Stimulated activated CD4-positive, alpha-beta T cell treated with anti-CD3 and anti-CD28 coated beads, TNF-alpha, amount 100 ng/mL, for 24 hours (primary cell): ENCODE measurements around the gene FAF1.

Experiments used
- DNase-seq, 3 experiments: peaks; one replicate each; pipeline ENCODE4 v3.0.0-alpha.2; 2020; ENCODE audit warnings: low read depth in 3 of 3

FAF1 gene

GRCh38 chr1:50701706-50702317 lies 258.3 kb downstream of the FAF1 start:
- no peak for DNase-seq

GRCh38 chr1:50700621-50701020 lies 259.4 kb downstream of the FAF1 start:
- DNase-seq, result no peak

- DNase-seq, result no peak
Observed at GRCh38 chr1:50700214-50700613, 259.9 kb downstream of the FAF1 start.

GRCh38 chr1:50699795-50700194 lies 260.3 kb downstream of the FAF1 start:
- no peak for DNase-seq

DNA sequence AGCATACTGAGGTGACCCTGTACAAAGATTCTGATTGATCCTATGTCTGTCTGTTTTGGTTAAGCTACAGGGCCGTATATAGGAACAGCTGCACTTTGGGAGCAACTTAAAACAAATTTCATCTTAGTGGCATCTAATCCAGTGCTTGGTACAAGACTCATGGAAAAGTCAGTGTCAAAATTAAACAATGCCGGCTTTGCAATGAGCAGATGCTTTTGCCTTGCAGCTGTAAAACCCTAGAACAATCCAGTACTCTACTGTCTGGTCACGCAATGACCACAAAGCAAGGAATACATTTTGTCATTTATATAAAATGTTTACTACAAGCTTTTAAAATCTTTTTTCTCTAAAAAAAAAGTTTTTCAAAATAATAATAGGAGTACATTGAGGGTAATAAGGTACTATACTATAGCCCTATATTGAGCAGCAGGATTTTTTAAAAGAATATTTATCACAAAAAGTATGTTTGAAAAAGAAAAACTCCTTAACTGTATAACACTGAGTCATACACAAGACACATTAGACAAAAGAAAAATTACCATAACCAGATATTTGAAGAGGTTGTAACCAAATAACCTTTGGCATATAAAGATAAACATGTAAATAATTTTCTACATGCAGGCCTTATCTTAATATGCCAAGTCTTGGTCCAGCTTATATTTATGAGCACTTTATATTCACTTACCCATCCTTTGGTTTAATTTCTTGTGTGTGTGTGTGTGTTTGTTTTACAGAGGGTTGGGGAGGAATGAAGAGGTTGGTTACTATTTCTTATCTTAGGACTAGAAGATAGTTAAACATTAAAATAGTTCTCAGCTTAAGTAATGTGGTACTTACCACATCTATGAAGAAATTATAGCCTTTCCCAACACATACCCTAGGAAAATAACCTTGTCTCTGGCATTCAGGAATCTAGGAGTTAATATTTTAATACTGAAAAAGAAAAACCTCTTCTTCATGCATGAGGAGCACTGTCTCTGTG lies 262.3 kb downstream of the FAF1 start:
- DNase-seq, result no peak

- DNase-seq, result no peak
Observed at GRCh38 chr1:50693829-50694228, 266.2 kb downstream of the FAF1 start.

DNA sequence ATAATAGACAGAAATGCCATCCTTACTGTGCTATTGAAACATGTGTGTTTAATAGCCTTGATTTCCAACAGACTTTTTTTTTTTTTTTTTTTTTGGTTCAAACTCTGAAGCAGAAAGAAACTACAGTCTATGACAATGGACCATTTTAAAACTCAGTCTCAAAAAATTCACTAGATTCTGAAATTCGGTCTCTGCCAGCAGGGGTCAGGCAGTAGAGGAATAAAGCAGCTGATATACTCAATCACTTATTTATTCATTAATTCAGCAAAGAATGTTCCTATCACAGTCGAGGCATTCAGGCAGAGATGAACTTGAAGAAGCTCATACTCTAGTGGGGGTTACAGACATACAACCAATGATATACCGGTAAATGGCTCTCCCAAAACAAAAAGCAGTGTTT lies 275.9 kb downstream of the FAF1 start:
- no peak for DNase-seq

GRCh38 chr1:50681931-50682330 lies 278.1 kb downstream of the FAF1 start:
- no peak for DNase-seq

- no peak for DNase-seq
Observed at GRCh38 chr1:50667710-50668356, 292.2 kb downstream of the FAF1 start.

DNA sequence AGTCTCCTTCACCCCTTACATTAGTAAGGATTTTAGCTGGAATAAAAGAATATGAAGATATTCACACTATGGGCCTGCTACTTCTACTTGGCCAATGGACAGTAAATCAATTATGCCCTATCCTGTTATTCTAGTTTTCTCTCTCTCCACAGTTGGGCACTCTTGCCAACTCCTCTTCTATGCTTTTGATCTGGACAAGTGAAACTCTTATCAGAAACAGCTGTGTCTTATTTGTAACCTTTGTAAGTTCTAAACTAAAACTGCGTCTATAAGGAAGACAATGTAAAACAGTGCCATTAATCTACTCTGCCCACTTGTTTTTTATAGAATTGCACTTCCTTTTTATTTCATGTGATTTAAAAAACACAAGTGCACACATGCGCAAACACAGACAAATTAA lies 292.8 kb downstream of the FAF1 start:
- DNase-seq, result no peak

DNA sequence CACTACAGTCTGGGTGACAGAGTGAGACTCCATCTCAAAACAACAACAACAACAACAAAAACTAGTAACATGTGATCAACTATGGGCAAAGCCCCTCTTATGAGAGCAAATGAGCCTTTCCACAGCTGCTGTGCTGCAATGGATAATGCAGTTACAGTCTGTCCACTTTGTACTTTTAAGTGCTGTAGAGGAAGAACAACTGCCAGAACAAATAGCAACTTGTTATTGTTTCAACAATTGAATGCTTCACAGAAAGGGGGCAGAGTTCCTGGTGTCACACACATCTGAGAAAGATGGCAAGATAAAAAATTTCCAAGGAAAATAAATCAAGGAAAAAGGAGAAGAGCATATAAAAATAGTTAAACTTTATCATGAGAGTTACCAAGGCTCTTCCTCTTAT lies 293.2 kb downstream of the FAF1 start:
- DNase-seq, result no peak

DNA sequence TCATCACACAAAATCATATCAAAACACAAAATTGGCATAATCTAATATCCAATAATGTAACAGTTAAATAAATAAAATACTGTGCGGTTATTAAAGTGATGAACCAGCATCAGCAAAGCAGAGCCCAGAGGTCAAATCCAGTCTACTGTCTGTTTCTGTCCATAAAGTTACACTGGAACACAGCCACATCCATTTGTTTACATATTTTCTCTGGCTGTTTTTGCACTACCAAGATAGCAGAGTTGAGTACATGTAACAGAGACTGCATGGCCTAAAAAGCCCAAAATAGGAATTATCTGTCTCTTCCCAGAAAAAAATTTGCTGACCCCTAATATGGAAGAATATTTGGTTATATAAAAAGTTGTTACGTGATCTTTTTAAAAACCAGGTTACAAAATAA lies 294.7 kb downstream of the FAF1 start:
- DNase-seq, result no peak

GRCh38 chr1:50661626-50662025 lies 298.4 kb downstream of the FAF1 start:
- DNase-seq, result no peak

GRCh38 chr1:50659107-50659662 lies 300.9 kb downstream of the FAF1 start:
- no peak for DNase-seq

GRCh38 chr1:50658459-50659076 lies 301.5 kb downstream of the FAF1 start:
- no peak for DNase-seq

- no peak for DNase-seq
Observed at GRCh38 chr1:50656931-50657330, 303.1 kb downstream of the FAF1 start.

DNA sequence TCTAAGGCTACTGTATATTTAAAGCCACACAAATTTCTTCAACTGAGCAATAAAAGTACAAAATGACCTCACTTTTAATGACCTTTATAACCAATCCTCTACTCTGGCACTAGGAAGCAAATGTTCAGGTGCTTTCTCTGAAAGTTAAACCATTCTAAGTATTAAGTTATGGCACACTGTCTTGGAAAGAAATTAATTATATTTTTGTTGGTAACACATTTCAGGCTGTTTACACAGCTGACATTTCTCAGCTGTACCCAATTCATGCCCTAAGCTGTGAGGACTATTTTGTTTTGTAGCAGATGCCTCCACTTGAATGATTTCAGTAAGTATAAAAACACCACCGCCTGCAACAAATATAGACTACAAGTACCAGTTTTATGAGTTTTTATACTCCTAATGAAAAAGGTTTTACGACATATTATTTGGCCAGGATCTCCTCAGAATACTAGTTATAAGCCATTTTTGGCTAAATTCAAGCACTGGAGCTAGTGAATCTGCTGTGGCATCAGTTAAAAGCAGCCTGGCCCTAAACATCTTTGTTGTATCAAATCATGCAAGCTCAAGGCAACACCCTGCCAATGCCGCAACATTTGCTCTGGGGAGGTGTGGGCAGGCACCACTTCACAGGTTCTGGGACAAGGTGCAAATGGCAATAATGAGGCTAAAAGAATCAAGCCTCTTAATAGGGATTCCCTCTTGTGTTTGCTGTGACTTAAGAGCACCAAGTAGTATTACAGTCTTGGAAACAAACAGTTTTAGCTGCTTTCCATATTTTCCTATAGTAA lies 308.4 kb downstream of the FAF1 start:
- DNase-seq, result no peak

DNA sequence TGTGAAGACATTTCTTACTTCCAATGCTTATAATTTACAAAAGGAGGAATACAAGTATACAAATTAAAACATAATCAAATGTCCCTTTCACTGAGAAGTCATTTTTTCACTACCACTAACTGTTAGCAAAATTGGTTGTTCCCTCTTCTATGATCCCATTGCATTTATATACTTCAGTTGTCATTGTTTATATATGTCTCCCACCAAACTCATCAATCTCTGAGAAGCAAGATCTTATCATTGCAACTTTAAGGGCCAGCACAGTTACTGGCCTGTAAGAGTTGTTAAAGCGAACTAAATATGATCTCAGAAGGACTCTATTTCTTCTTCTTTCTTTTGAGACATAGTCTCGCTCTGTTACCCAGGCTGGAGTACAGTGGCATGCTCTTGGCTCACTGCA lies 313.5 kb downstream of the FAF1 start:
- no peak for DNase-seq

DNA sequence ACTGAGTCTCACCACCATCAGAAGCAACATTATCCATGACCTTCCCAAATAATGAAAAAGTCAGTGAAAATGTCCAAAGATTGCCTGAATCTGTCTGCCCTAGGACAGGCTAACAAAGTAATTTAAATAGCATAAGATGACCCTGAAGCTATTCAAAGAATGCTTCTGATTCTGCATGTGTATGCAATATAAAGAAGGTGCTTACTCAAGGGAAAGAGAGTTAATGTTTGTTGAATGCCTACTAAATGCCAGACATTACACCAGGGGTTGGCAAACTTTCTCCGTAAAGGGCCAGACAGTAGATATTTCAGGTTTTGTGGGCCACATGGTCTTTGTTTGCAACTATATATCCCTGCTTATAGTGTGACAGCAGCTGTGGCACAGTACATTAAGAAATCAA lies 314.9 kb downstream of the FAF1 start:
- no peak for DNase-seq

DNA sequence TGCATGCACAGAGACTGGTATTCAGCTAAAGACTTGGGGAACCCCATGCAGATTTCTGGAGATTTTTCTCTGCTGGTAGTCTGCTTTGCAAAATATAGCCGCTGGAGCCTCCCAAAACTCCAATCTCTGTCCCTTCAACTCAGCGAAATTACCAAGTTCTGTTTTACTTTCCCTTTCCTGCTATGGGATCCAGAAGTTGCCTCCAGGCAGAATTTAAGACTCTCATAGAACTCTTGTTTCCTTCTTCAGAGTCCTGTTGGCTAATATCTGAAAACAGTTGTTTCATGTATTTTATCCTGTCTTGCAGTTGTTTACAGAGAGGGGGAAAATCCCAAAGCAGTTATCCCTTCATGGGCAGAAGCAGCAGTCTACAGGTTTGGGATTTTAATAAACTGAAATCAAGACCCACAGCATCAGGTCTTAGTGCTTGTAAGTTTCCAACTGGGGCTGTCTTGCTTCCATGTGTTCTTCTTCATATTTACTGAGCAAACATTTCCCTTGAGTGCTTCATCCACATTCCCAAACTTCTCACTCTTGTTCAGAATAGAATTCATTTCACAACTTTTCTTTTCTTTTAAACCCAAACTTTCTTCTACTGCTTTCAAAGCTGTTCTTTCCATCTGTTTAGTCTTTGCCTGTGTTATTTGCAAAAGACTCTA lies 315.5 kb downstream of the FAF1 start:
- DNase-seq, result no peak

- no peak for DNase-seq
Observed at GRCh38 chr1:50637460-50637859, 322.6 kb downstream of the FAF1 start.
